ENCODE measurements around the gene CEBPE. TPM values are rescaled to one million over a fixed set of nuclear protein-coding genes. Genes with fewer than 3 reads are reported as not detected.

Gene CEBPE
- polyA plus RNA-seq, 1 of the 3 experiments (the other 2 are of a cell fraction), result not detected

GRCh38 chr14:23130871-23131270 lies 11.8 kb upstream of the CEBPE start:
- TF ChIP-seq GABPA (IDR thresholded peaks at IDR 0.05; ENCODE audit: low read depth) (no peak), PBX3 (IDR thresholded peaks at IDR 0.05) (no peak), CHD2 (IDR thresholded peaks at IDR 0.05; ENCODE audit: low read length, partially characterized antibody) (no peak), MAX (IDR thresholded peaks at IDR 0.05; ENCODE audit: low read depth) (no peak), REST (IDR thresholded peaks at IDR 0.05; ENCODE audit: low read depth, low read length) (no peak), TEAD4 (IDR thresholded peaks at IDR 0.05; ENCODE audit: borderline replicate concordance, insufficient read depth) (no peak), NRF1 (IDR thresholded peaks at IDR 0.05; ENCODE audit: low read depth, low read length) (no peak), RFX5 (IDR thresholded peaks at IDR 0.05; ENCODE audit: low read length) (no peak), POLR2AphosphoS5 (IDR thresholded peaks at IDR 0.05; ENCODE audit: low read depth, low read length) (no peak), GATA2 (CRISPR knock-in tag; IDR thresholded peaks at IDR 0.05) (no peak), YY1 (IDR thresholded peaks at IDR 0.05; ENCODE audit: low read depth) (no peak), SIN3A (IDR thresholded peaks at IDR 0.05; ENCODE audit: borderline replicate concordance, low read depth, low read length) (no peak), EP300 (IDR thresholded peaks at IDR 0.05; ENCODE audit: borderline replicate concordance in 1 of 2, low read depth in 1 of 2, low read length in 1 of 2) (no peak), JUND (IDR thresholded peaks at IDR 0.05) (no peak), ZBTB33 (IDR thresholded peaks at IDR 0.05; ENCODE audit: borderline replicate concordance, low read depth) (no peak), USF1 (IDR thresholded peaks at IDR 0.05; ENCODE audit: borderline replicate concordance, low read depth) (no peak), FOXJ3 (CRISPR knock-in tag; IDR thresholded peaks at IDR 0.05) (no peak), MXI1 (IDR thresholded peaks at IDR 0.05; ENCODE audit: low read depth, low read length) (no peak), TCF12 (IDR thresholded peaks at IDR 0.05) (no peak)
- Histone ChIP-seq H4K20me1 (ENCODE audit: insufficient read depth) (no peaks in the 10 kb centered on the region), H3K79me2 (ENCODE audit: insufficient read depth) (no peaks in the 10 kb centered on the region), H3F3A (replicated peaks; ENCODE audit: insufficient read depth) (no peaks in the 10 kb centered on the region), H3K4me2 (no peak overlapping the region), H2AFZ (ENCODE audit: low read depth) (no peak overlapping the region), H3K27me3 (ENCODE audit: insufficient read depth) (peaks cover 6% of the 10 kb centered on the region; the same call in 1 of the 2 replicates), H3K9ac (no peak overlapping the region), H3K36me3 (replicated peaks in 1 of 2; ENCODE audit: control insufficient read depth in 1 of 2, insufficient read depth in 2 of 2, low read length in 1 of 2) (no peaks in the 10 kb centered on the region), H3K4me1 (ENCODE audit: control insufficient read depth in 1 of 2, insufficient read depth in 2 of 2, low read depth in 1 of 2, low read length in 1 of 2) (no peaks in the 10 kb centered on the region), H3K4me3 (ENCODE audit: low read depth in 2 of 2, low read length in 1 of 2) (no peak overlapping the region), H3K27ac (ENCODE audit: low read depth in 2 of 2, low read length in 1 of 2) (no peak overlapping the region), H3K9me2 (no peaks in the 10 kb centered on the region), H3K9me3 (no peaks in the 10 kb centered on the region)
- WGBS (ENCODE audit: low lambda C conversion rate), result 20% methylated on average over 3 of the region's 3 CpGs
- ChIA-PET POLR2A (no interaction called here), CTCF (interaction anchor here (1.9 to 2.7 kb wide), 2 partner anchors 10 to 56 kb away, joined by 10 to 26 read pairs; no protein-coding TSS in a partner anchor)
- DNase-seq, result no peak

Measured in SK-N-SH (cell line).